Measurements from ENCODE around the gene ACCS.

Gene ACCS

DNA sequence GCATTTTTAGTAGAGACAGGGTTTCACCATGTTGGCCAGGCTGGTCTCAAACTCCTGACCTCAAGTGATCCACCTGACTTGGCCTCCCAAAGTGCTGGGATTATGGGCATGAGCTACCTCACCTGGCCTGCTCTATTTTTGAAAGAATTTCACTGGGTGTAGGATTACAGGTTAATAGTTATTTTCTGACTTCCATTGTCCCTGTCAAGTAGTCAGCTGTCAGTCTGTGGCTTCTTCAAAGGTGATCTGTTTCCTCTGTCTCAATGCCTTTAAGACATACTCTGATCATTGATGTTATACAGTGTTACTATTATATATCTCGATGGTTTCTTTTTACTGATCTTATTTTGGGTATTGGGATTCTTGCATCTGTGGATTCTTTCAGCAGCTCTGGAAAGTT, 19.3 kb downstream of the ACCS start:
- no peak overlapping the region for H3K18ac ChIP-seq (ENCODE audit: low read length)
- H3K79me1 ChIP-seq (ENCODE audit: low read depth, low read length) = no peaks in the 10 kb centered on the region
- no peak overlapping the region for H2BK120ac ChIP-seq (ENCODE audit: low read depth, low read length)
- no peak overlapping the region for H2BK15ac ChIP-seq (ENCODE audit: low read length)
- H3K9me3 ChIP-seq (replicated peaks in 1 of 2; ENCODE audit: control insufficient read depth in 2 of 2, insufficient read depth in 1 of 2, low read depth in 1 of 2, low read length in 2 of 2) = no peaks in the 10 kb centered on the region
- H3K4me3 ChIP-seq (ENCODE audit: low read length in 2 of 2) = no peak overlapping the region
- no peak for DNase-seq (ENCODE audit: low spot score)
- H3K9ac ChIP-seq (ENCODE audit: low read depth, low read length, poor library complexity) = no peak overlapping the region
- H2AFZ ChIP-seq (ENCODE audit: low read length) = no peak overlapping the region
- no peak overlapping the region for H4K8ac ChIP-seq (ENCODE audit: low read depth, low read length)
- H3K23ac ChIP-seq (ENCODE audit: low read depth, low read length, poor library complexity) = no peak overlapping the region
- no peaks in the 10 kb centered on the region for H3K4me1 ChIP-seq (ENCODE audit: control insufficient read depth in 2 of 2, insufficient read depth in 1 of 2, low read depth in 1 of 2, low read length in 2 of 2)
- no peak overlapping the region for H2AK5ac ChIP-seq (ENCODE audit: low read depth, low read length)
- H3K4ac ChIP-seq (ENCODE audit: low read length) = no peak overlapping the region
- no peak overlapping the region for H3K27ac ChIP-seq (replicated peaks; ENCODE audit: low read length)
- H2BK5ac ChIP-seq (ENCODE audit: low read length) = no peak overlapping the region
- WGBS, 2 donors (ENCODE audit: extremely low coverage in 2 of 2, insufficient read length in 2 of 2, insufficient replicate concordance in 1 of 2) = no CpG with 5 or more reads among the region's 1 CpG
- H3K4me2 ChIP-seq (ENCODE audit: insufficient read depth, low read length, poor library complexity, severe bottlenecking) = no peak overlapping the region
- H3K14ac ChIP-seq (ENCODE audit: low read length) = no peak overlapping the region
- H2BK12ac ChIP-seq (ENCODE audit: low read length) = no peak overlapping the region
- peaks cover 0 to 5% (median 0%) of the 10 kb centered on the region in 3 experiments for H3K27me3 ChIP-seq (ENCODE audit: control insufficient read depth in 3 of 3, insufficient read depth in 3 of 3, low read depth in 1 of 3, low read length in 3 of 3)
- no peak overlapping the region for H4K91ac ChIP-seq (ENCODE audit: low read depth, low read length, poor library complexity)
- no peaks in the 10 kb centered on the region for H3K36me3 ChIP-seq (replicated peaks in 1 of 2; ENCODE audit: control insufficient read depth in 2 of 2, insufficient read depth in 2 of 2, low read length in 2 of 2)

GRCh38 chr11:44088377-44088776, 22.3 kb downstream of the ACCS start:
- H3K4ac ChIP-seq (ENCODE audit: low read length) = no peak overlapping the region
- H2BK5ac ChIP-seq (ENCODE audit: low read length) = no peak overlapping the region
- H3K9me3 ChIP-seq (replicated peaks in 1 of 2; ENCODE audit: control insufficient read depth in 2 of 2, insufficient read depth in 1 of 2, low read depth in 1 of 2, low read length in 2 of 2) = no peaks in the 10 kb centered on the region
- no peak overlapping the region for H3K4me2 ChIP-seq (ENCODE audit: insufficient read depth, low read length, poor library complexity, severe bottlenecking)
- DNase-seq (ENCODE audit: low spot score) = no peak
- no peak overlapping the region for H2AFZ ChIP-seq (ENCODE audit: low read length)
- no peak overlapping the region for H4K8ac ChIP-seq (ENCODE audit: low read depth, low read length)
- no peak overlapping the region for H3K18ac ChIP-seq (ENCODE audit: low read length)
- no peaks in the 10 kb centered on the region for H3K4me1 ChIP-seq (ENCODE audit: control insufficient read depth in 2 of 2, insufficient read depth in 1 of 2, low read depth in 1 of 2, low read length in 2 of 2)
- peaks cover 0 to 14% (median 2%) of the 10 kb centered on the region in 3 experiments for H3K27me3 ChIP-seq (ENCODE audit: control insufficient read depth in 3 of 3, insufficient read depth in 3 of 3, low read depth in 1 of 3, low read length in 3 of 3)
- no peak overlapping the region for H4K91ac ChIP-seq (ENCODE audit: low read depth, low read length, poor library complexity)
- no peaks in the 10 kb centered on the region for H3K79me1 ChIP-seq (ENCODE audit: low read depth, low read length)
- no peaks in the 10 kb centered on the region for H3K36me3 ChIP-seq (replicated peaks in 1 of 2; ENCODE audit: control insufficient read depth in 2 of 2, insufficient read depth in 2 of 2, low read length in 2 of 2)
- no peak overlapping the region for H3K9ac ChIP-seq (ENCODE audit: low read depth, low read length, poor library complexity)
- no peak overlapping the region for H2BK15ac ChIP-seq (ENCODE audit: low read length)
- no CpG with 5 or more reads among the region's 4 CpGs for WGBS, 2 donors (ENCODE audit: extremely low coverage in 2 of 2, insufficient read length in 2 of 2, insufficient replicate concordance in 1 of 2)
- no peak overlapping the region for H2BK12ac ChIP-seq (ENCODE audit: low read length)
- no peak overlapping the region for H2AK5ac ChIP-seq (ENCODE audit: low read depth, low read length)
- H3K23ac ChIP-seq (ENCODE audit: low read depth, low read length, poor library complexity) = no peak overlapping the region
- H3K14ac ChIP-seq (ENCODE audit: low read length) = no peak overlapping the region
- no peak overlapping the region for H3K4me3 ChIP-seq (ENCODE audit: low read length in 2 of 2)
- H2BK120ac ChIP-seq (ENCODE audit: low read depth, low read length) = no peak overlapping the region
- no peak overlapping the region for H3K27ac ChIP-seq (replicated peaks; ENCODE audit: low read length)

DNA sequence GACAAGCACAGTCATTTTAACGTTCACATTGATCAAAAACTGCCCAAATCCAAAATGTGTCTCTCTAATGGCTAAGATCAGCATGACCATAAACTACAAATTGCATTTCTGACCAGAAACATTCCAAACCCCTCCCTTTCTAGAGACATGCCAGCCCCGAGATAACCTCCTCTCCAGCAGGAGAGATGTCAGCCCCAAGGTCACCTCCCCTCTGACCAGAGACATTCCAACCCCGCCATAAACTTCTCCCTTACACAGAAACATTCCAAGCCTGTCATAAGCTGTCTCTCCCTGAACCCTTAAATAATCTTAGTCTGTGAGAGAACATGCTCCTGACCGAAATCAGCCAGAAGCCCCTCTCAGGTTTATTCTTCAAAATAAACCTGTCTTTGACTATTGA, 22.8 kb downstream of the ACCS start:
- H3K9me3 ChIP-seq (replicated peaks in 1 of 2; ENCODE audit: control insufficient read depth in 2 of 2, insufficient read depth in 1 of 2, low read depth in 1 of 2, low read length in 2 of 2) = no peaks in the 10 kb centered on the region
- no peaks in the 10 kb centered on the region for H3K79me1 ChIP-seq (ENCODE audit: low read depth, low read length)
- no peak overlapping the region for H2AFZ ChIP-seq (ENCODE audit: low read length)
- no peak overlapping the region for H3K4me2 ChIP-seq (ENCODE audit: insufficient read depth, low read length, poor library complexity, severe bottlenecking)
- H3K4ac ChIP-seq (ENCODE audit: low read length) = no peak overlapping the region
- H4K91ac ChIP-seq (ENCODE audit: low read depth, low read length, poor library complexity) = no peak overlapping the region
- H3K27me3 ChIP-seq (ENCODE audit: control insufficient read depth in 3 of 3, insufficient read depth in 3 of 3, low read depth in 1 of 3, low read length in 3 of 3) = peaks cover 0 to 14% (median 2%) of the 10 kb centered on the region in 3 experiments
- DNase-seq (ENCODE audit: low spot score) = no peak
- no peak overlapping the region for H3K23ac ChIP-seq (ENCODE audit: low read depth, low read length, poor library complexity)
- H3K4me3 ChIP-seq (ENCODE audit: low read length in 2 of 2) = no peak overlapping the region
- no peak overlapping the region for H2BK5ac ChIP-seq (ENCODE audit: low read length)
- no peak overlapping the region for H3K9ac ChIP-seq (ENCODE audit: low read depth, low read length, poor library complexity)
- H3K14ac ChIP-seq (ENCODE audit: low read length) = no peak overlapping the region
- no peak overlapping the region for H2AK5ac ChIP-seq (ENCODE audit: low read depth, low read length)
- no peak overlapping the region for H4K8ac ChIP-seq (ENCODE audit: low read depth, low read length)
- no CpG with 5 or more reads among the region's 4 CpGs for WGBS, 2 donors (ENCODE audit: extremely low coverage in 2 of 2, insufficient read length in 2 of 2, insufficient replicate concordance in 1 of 2)
- no peaks in the 10 kb centered on the region for H3K36me3 ChIP-seq (replicated peaks in 1 of 2; ENCODE audit: control insufficient read depth in 2 of 2, insufficient read depth in 2 of 2, low read length in 2 of 2)
- H3K18ac ChIP-seq (ENCODE audit: low read length) = no peak overlapping the region
- no peak overlapping the region for H2BK15ac ChIP-seq (ENCODE audit: low read length)
- H3K4me1 ChIP-seq (ENCODE audit: control insufficient read depth in 2 of 2, insufficient read depth in 1 of 2, low read depth in 1 of 2, low read length in 2 of 2) = no peaks in the 10 kb centered on the region
- no peak overlapping the region for H2BK12ac ChIP-seq (ENCODE audit: low read length)
- H3K27ac ChIP-seq (replicated peaks; ENCODE audit: low read length) = no peak overlapping the region
- no peak overlapping the region for H2BK120ac ChIP-seq (ENCODE audit: low read depth, low read length)

GRCh38 chr11:44090539-44090938, 24.5 kb downstream of the ACCS start:
- Histone ChIP-seq H3K36me3 (replicated peaks in 1 of 2; ENCODE audit: control insufficient read depth in 2 of 2, insufficient read depth in 2 of 2, low read length in 2 of 2) (no peaks in the 10 kb centered on the region), H2BK5ac (ENCODE audit: low read length) (no peak overlapping the region), H3K4me2 (ENCODE audit: insufficient read depth, low read length, poor library complexity, severe bottlenecking) (no peak overlapping the region), H3K79me1 (ENCODE audit: low read depth, low read length) (no peaks in the 10 kb centered on the region), H3K9ac (ENCODE audit: low read depth, low read length, poor library complexity) (no peak overlapping the region), H3K27me3 (ENCODE audit: control insufficient read depth in 3 of 3, insufficient read depth in 3 of 3, low read depth in 1 of 3, low read length in 3 of 3) (peaks cover 0 to 14% (median 2%) of the 10 kb centered on the region in 3 experiments), H3K9me3 (replicated peaks in 1 of 2; ENCODE audit: control insufficient read depth in 2 of 2, insufficient read depth in 1 of 2, low read depth in 1 of 2, low read length in 2 of 2) (no peaks in the 10 kb centered on the region), H2BK15ac (ENCODE audit: low read length) (no peak overlapping the region), H3K4me3 (ENCODE audit: low read length in 2 of 2) (no peak overlapping the region), H3K14ac (ENCODE audit: low read length) (no peak overlapping the region), H2AK5ac (ENCODE audit: low read depth, low read length) (no peak overlapping the region), H3K4me1 (ENCODE audit: control insufficient read depth in 2 of 2, insufficient read depth in 1 of 2, low read depth in 1 of 2, low read length in 2 of 2) (no peaks in the 10 kb centered on the region), H3K27ac (replicated peaks; ENCODE audit: low read length) (no peak overlapping the region), H3K23ac (ENCODE audit: low read depth, low read length, poor library complexity) (no peak overlapping the region), H2AFZ (ENCODE audit: low read length) (no peak overlapping the region), H4K8ac (ENCODE audit: low read depth, low read length) (no peak overlapping the region), H2BK120ac (ENCODE audit: low read depth, low read length) (no peak overlapping the region), H2BK12ac (ENCODE audit: low read length) (no peak overlapping the region), H3K18ac (ENCODE audit: low read length) (no peak overlapping the region), H3K4ac (ENCODE audit: low read length) (no peak overlapping the region), H4K91ac (ENCODE audit: low read depth, low read length, poor library complexity) (no peak overlapping the region)
- no peak for DNase-seq (ENCODE audit: low spot score)
- no CpG with 5 or more reads among the region's 1 CpG for WGBS, 2 donors (ENCODE audit: extremely low coverage in 2 of 2, insufficient read length in 2 of 2, insufficient replicate concordance in 1 of 2)

Data from neuronal stem cell (in vitro differentiated cells).